Calu3 (cell line): ENCODE data around the gene SLC22A14. TPM values are rescaled to one million over a fixed set of nuclear protein-coding genes. Genes with fewer than 3 reads are reported as not detected.
"Not testable (repeated sequence)": the region's sequence is repeated elsewhere in the genome, so short reads cannot be mapped to it uniquely, and the experiment has no call there.

ENCODE experiments used
- BruUV-seq: library from RNA; stranded (reverse); fragments of 400-500 nt; replicated peaks from 2 replicates; lab custom pipeline; 2021; lab: Mats Ljungman, UMichigan
- CTCF ChIA-PET: fragments of 300-600 bp; sonication (Branson Sonifier 250); formaldehyde crosslinking; loops from one replicate; lab custom pipeline; 2022; ENCODE audit warnings: antibody characterized with exemption; lab: Charles Lee
- DNase-seq: peaks from one replicate; pipeline ENCODE4 v3.0.0; 2022
- H3K27ac Mint-ChIP-seq: one replicate; pipeline ENCODE4 v1.8.0; 2022; ENCODE audit warnings: mixed read lengths; ENCODE audit not compliant: unreplicated experiment
- H3K27me3 Mint-ChIP-seq: one replicate; pipeline ENCODE4 v1.8.0; 2022; ENCODE audit warnings: mixed read lengths; ENCODE audit not compliant: unreplicated experiment
- H3K36me3 Mint-ChIP-seq: one replicate; pipeline ENCODE4 v1.8.0; 2022; ENCODE audit warnings: mild to moderate bottlenecking, moderate library complexity, mixed read lengths; ENCODE audit not compliant: insufficient read depth, unreplicated experiment
- H3K4me1 Mint-ChIP-seq: one replicate; pipeline ENCODE4 v1.8.0; 2022; ENCODE audit warnings: mild to moderate bottlenecking, low read depth, mixed read lengths; ENCODE audit not compliant: unreplicated experiment
- H3K4me3 Mint-ChIP-seq: one replicate; pipeline ENCODE4 v1.8.0; 2022; ENCODE audit warnings: mild to moderate bottlenecking, low read depth, moderate library complexity, mixed read lengths; ENCODE audit not compliant: unreplicated experiment
- H3K9me3 Mint-ChIP-seq: one replicate; pipeline ENCODE4 v1.8.0; 2022; ENCODE audit warnings: low read depth, mixed read lengths; ENCODE audit not compliant: unreplicated experiment
- intact Hi-C: fragments of 100-400 bp; cut with micrococcal nuclease; formaldehyde crosslinking; loops from one replicate; pipeline ENCODE4 v1.10.0; 2022; ENCODE audit not compliant: unreplicated experiment
- total RNA-seq: library from RNA; stranded (reverse); gene quantifications from 2 replicates; pipeline ENCODE4 v1.2.3, GENCODE V29; 2022
- TF ChIP-seq, protein P1 (sequence below): fragments of 200-600 bp; IDR thresholded peaks from one replicate; pipeline ENCODE4 v1.8.0; 2022; ENCODE audit warnings: antibody characterized with exemption; ENCODE audit not compliant: unreplicated experiment

SLC22A14 gene
- total RNA-seq, 1 experiment from 2014 or later = 1.8 TPM

GRCh38 chr3:38284756-38285150 is 2.7 kb downstream of the SLC22A14 start:
- TF ChIP-seq, protein P1, sequence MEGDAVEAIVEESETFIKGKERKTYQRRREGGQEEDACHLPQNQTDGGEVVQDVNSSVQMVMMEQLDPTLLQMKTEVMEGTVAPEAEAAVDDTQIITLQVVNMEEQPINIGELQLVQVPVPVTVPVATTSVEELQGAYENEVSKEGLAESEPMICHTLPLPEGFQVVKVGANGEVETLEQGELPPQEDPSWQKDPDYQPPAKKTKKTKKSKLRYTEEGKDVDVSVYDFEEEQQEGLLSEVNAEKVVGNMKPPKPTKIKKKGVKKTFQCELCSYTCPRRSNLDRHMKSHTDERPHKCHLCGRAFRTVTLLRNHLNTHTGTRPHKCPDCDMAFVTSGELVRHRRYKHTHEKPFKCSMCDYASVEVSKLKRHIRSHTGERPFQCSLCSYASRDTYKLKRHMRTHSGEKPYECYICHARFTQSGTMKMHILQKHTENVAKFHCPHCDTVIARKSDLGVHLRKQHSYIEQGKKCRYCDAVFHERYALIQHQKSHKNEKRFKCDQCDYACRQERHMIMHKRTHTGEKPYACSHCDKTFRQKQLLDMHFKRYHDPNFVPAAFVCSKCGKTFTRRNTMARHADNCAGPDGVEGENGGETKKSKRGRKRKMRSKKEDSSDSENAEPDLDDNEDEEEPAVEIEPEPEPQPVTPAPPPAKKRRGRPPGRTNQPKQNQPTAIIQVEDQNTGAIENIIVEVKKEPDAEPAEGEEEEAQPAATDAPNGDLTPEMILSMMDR = no peak
- no TSS peak for BruUV-seq
- Mint-ChIP-seq H3K9me3 (no peaks in the 10 kb centered on the region), H3K4me1 (no peaks in the 10 kb centered on the region), H3K36me3 (no peaks in the 10 kb centered on the region), H3K27me3 (no peaks in the 10 kb centered on the region), H3K27ac (no peak overlapping the region), H3K4me3 (no peak overlapping the region)
- intact Hi-C loops = no loop called here
- no peak for DNase-seq
- CTCF ChIA-PET = no interaction called here

DNA sequence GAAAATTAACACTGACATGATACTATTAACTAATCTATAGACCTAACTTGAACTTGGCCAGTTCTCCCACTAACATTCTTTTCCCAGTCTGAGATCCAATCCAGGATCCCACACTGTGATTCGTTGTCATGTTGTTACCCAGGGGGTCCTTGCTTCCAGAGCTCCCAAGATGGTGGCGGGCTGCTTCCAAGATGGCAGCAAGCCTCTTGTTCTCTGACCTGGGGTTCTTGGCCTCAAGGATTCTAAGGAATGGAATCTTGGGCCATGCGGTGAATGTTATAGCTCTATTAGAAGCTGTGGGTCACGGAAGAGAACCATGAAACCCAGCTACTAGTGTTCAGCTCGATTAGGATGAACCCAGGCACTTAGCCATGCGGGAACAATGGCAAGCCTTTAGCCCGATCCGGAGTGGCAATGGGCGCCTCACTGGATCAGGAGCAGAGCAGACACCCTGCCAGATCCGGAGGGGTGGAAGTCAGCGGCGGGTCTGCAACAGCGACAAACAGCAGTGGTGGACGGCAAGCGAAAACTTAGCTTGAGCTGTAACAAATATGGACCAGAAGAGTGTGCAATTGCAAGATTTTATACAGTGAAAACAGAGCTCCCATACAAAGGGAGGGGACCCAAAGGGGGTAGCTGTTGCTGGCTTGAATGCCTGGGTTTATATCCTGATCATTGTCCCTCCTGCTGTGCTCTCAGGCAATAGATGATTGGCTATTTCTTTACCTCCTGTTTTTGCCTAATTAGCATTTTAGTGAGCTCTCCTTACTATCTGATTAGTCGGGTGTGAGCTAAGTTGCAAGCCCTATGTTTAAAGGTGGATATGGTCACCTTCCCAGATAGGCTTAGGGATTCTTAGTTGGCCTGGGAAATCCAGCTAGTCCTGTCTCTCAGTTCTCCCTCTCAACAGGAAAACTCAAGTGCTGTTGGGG is 7.5 kb downstream of the SLC22A14 start:
- BruUV-seq, H3K27me3 Mint-ChIP-seq, intact Hi-C loops, H3K27ac Mint-ChIP-seq, H3K36me3 Mint-ChIP-seq, H3K4me1 Mint-ChIP-seq, H3K9me3 Mint-ChIP-seq, DNase-seq, H3K4me3 Mint-ChIP-seq: not testable (repeated sequence)
- CTCF ChIA-PET = interaction anchor here (0.5 kb wide), 1 partner anchor 241 kb away, joined by 3 read pairs; no protein-coding TSS in a partner anchor

- H3K4me3 Mint-ChIP-seq, CTCF ChIA-PET, H3K4me1 Mint-ChIP-seq, H3K27me3 Mint-ChIP-seq, H3K9me3 Mint-ChIP-seq, BruUV-seq, H3K27ac Mint-ChIP-seq, H3K36me3 Mint-ChIP-seq, DNase-seq: not testable (repeated sequence)
- intact Hi-C loops = loop anchor here (5.0 kb wide), 1 partner anchor 180 kb away; no protein-coding TSS in a partner anchor
Measured at GRCh38 chr3:38297053-38297452, 15.0 kb downstream of the SLC22A14 start.

DNA sequence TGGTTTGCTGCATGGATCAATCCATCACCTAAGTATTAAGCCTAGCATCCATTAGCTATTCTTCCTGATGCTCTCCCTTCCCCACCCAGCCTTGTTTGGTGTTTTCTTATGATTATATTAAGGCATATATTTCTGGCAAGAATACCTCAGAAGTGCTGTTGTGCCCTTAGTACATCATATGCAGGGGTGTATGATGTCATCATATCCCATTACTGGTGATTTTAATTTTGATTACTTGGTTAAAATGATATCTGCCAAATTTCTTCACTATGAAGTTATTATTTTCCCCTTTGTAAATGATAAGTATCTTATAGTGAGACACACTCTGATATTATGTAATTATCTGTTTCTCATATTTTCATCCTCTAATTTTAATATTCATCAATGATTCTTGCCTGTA is 15.4 kb downstream of the SLC22A14 start:
- intact Hi-C loops = loop anchor here (5.0 kb wide), 1 partner anchor 180 kb away; no protein-coding TSS in a partner anchor
- H3K4me3 Mint-ChIP-seq = no peak overlapping the region

More for the DNA sequence above, 15.4 kb downstream of the SLC22A14 start:
- no peaks in the 10 kb centered on the region for H3K27me3 Mint-ChIP-seq
- TF ChIP-seq, protein P1 = no peak
- no peak overlapping the region for H3K27ac Mint-ChIP-seq
- no peaks in the 10 kb centered on the region for H3K4me1 Mint-ChIP-seq
- no TSS peak for BruUV-seq
- DNase-seq = no peak
- CTCF ChIA-PET = interaction anchor here (0.6 to 1.0 kb wide), 6 partner anchors 33 to 472 kb away, joined by 3 to 5 read pairs (median 3); partner anchors contain the start of gene EXOG
- no peaks in the 10 kb centered on the region for H3K36me3 Mint-ChIP-seq
- no peaks in the 10 kb centered on the region for H3K9me3 Mint-ChIP-seq
